SH-SY5Y (cell line): ENCODE results near the gene TBX15.

Experiments
- GATA2 ChIP-seq: IDR thresholded peaks from 2 replicates; pipeline ENCODE4 v1.6.1; 2011; ENCODE audit warnings: mild to moderate bottlenecking, low read depth, low read length
- GATA3 ChIP-seq: IDR thresholded peaks from 2 replicates; pipeline ENCODE4 v1.6.1; 2011; ENCODE audit warnings: low read depth, mild to moderate bottlenecking, low read length, moderate library complexity

Gene TBX15

GRCh38 chr1:118988186-118989005 is at the start of gene TBX15:
Gene TBX15 (minus strand): TSS chr1:118988343. CDS start chr1:118987795, 548 bp downstream.
- TF ChIP-seq GATA3 (no peak), GATA2 (no peak)

- no peak for TF ChIP-seq GATA3
- no peak for TF ChIP-seq GATA2
These were observed 46.2 kb upstream of the TBX15 start for GRCh38 chr1:119034359-119034758.

GRCh38 chr1:119032986-119033385 is 44.8 kb upstream of the TBX15 start:
- no peak for TF ChIP-seq GATA2
- no peak for TF ChIP-seq GATA3

- TF ChIP-seq GATA3 (no peak), GATA2 (no peak)
These were observed 39.6 kb upstream of the TBX15 start for GRCh38 chr1:119027759-119028158.

- TF ChIP-seq GATA2, result no peak
- TF ChIP-seq GATA3, result no peak
These were observed 38.8 kb upstream of the TBX15 start for GRCh38 chr1:119026956-119027355.

GRCh38 chr1:119015547-119015946 is 27.4 kb upstream of the TBX15 start:
- no peak for TF ChIP-seq GATA3
- TF ChIP-seq GATA2, result no peak

- TF ChIP-seq GATA3, result no peak
- TF ChIP-seq GATA2, result no peak
These were observed 24.2 kb upstream of the TBX15 start for GRCh38 chr1:119012383-119012782.

GRCh38 chr1:119011706-119012105 is 23.6 kb upstream of the TBX15 start:
- TF ChIP-seq GATA3, result no peak
- TF ChIP-seq GATA2, result no peak

- TF ChIP-seq GATA3, result no peak
- no peak for TF ChIP-seq GATA2
These were observed 23.0 kb upstream of the TBX15 start for GRCh38 chr1:119011116-119011515.

GRCh38 chr1:119010201-119010600 is 22.1 kb upstream of the TBX15 start:
- TF ChIP-seq GATA3 (no peak), GATA2 (no peak)

GRCh38 chr1:119009312-119009655 is 21.1 kb upstream of the TBX15 start:
- TF ChIP-seq GATA2, result no peak
- no peak for TF ChIP-seq GATA3

- TF ChIP-seq GATA2 (no peak), GATA3 (no peak)
These were observed 20.6 kb upstream of the TBX15 start for GRCh38 chr1:119008483-119009311.

GRCh38 chr1:119007670-119008482 is 19.7 kb upstream of the TBX15 start:
- no peak for TF ChIP-seq GATA3
- no peak for TF ChIP-seq GATA2

GRCh38 chr1:119007339-119007669 is 19.2 kb upstream of the TBX15 start:
- TF ChIP-seq GATA2 (no peak), GATA3 (no peak)
